Mesodermal cell (in vitro differentiated cells): ENCODE measurements around the gene DPH5.
A peak's percentile ranks its signal among the peaks of the same experiment; 100 is the strongest.
"Not testable (repeated sequence)": the region's sequence is repeated elsewhere in the genome, so short reads cannot be mapped to it uniquely, and the experiment has no call there.

Experiments
- H3K27ac ChIP-seq: 2 replicates; pipeline ENCODE4 v1.7.0; 2013; ENCODE audit warnings: mild to moderate bottlenecking, low read depth, low read length, moderate library complexity; ENCODE audit not compliant: severe bottlenecking
- H3K36me3 ChIP-seq: 2 replicates; pipeline ENCODE4 v1.7.1; 2013; ENCODE audit warnings: mild to moderate bottlenecking, low read length, moderate library complexity; ENCODE audit not compliant: control insufficient read depth, insufficient read depth
- H3K4me1 ChIP-seq: one replicate; pipeline ENCODE4 v1.7.1; 2013; ENCODE audit warnings: mild to moderate bottlenecking, low read length; ENCODE audit not compliant: insufficient read depth, control insufficient read depth, poor library complexity, severe bottlenecking
- H3K4me3 ChIP-seq: 2 replicates; pipeline ENCODE4 v1.7.0; 2013; ENCODE audit warnings: low read length, control low read depth, mild to moderate bottlenecking; ENCODE audit not compliant: insufficient read depth, poor library complexity, severe bottlenecking; ENCODE audit errors: extremely low read depth
- H3K9me3 ChIP-seq: 2 replicates; pipeline ENCODE4 v1.7.1; 2013; ENCODE audit warnings: mild to moderate bottlenecking, low read length, moderate library complexity; ENCODE audit not compliant: control insufficient read depth
- WGBS, 2 experiments: methylation state at CpG; one replicate each; pipeline ENCODE4 v1.1.5; 2013; ENCODE audit warnings: missing lambda C conversion rate in 2 of 2; ENCODE audit not compliant: insufficient coverage in 2 of 2; 5-methylcytosine and 5-hydroxymethylcytosine counted together

The DPH5 gene

GRCh38 chr1:101032129-101032528 is 6.5 kb upstream of the DPH5 start:
- H3K9me3 ChIP-seq, H3K4me3 ChIP-seq, H3K27ac ChIP-seq, H3K4me1 ChIP-seq, H3K36me3 ChIP-seq: not testable (repeated sequence)
- 88 to 100% methylated on average over 1 of the region's 2 CpGs for WGBS, 2 experiments

- Histone ChIP-seq H3K27ac (no peak overlapping the region), H3K9me3 (no peaks in the 10 kb centered on the region), H3K36me3 (no peaks in the 10 kb centered on the region), H3K4me1 (no peaks in the 10 kb centered on the region), H3K4me3 (no peak overlapping the region)
- 88 to 93% methylated on average over 2 to 3 of the region's 4 CpGs for WGBS, 2 experiments
Measured at GRCh38 chr1:101030881-101031280, 5.3 kb upstream of the DPH5 start.

- WGBS, 2 experiments, result no CpG with 5 or more reads among the region's 1 CpG
- no peak overlapping the region for H3K4me3 ChIP-seq
- no peaks in the 10 kb centered on the region for H3K36me3 ChIP-seq
- H3K27ac ChIP-seq, result no peak overlapping the region
- H3K9me3 ChIP-seq, result no peaks in the 10 kb centered on the region
- H3K4me1 ChIP-seq, result no peaks in the 10 kb centered on the region
Measured at GRCh38 chr1:101029184-101029583, 3.6 kb upstream of the DPH5 start.

GRCh38 chr1:101028466-101028865 is 2.9 kb upstream of the DPH5 start:
- Histone ChIP-seq H3K27ac (no peak overlapping the region), H3K9me3 (no peaks in the 10 kb centered on the region), H3K4me3 (no peak overlapping the region), H3K4me1 (no peaks in the 10 kb centered on the region), H3K36me3 (no peaks in the 10 kb centered on the region)
- no CpG with 5 or more reads among the region's 2 CpGs for WGBS, 2 experiments

GRCh38 chr1:101027194-101027772 is 1.7 kb upstream of the DPH5 start:
- Histone ChIP-seq H3K9me3 (no peaks in the 10 kb centered on the region), H3K36me3 (peaks cover 7% of the 10 kb centered on the region), H3K4me3 (no peak overlapping the region), H3K27ac (no peak overlapping the region), H3K4me1 (no peaks in the 10 kb centered on the region)
- WGBS, 2 experiments, result 96 to 100% methylated on average over 2 to 5 of the region's 6 CpGs

- H3K4me3 ChIP-seq, result peak overlapping the region; percentile 75
- H3K9me3 ChIP-seq, result no peaks in the 10 kb centered on the region
- 41 to 54% methylated on average over 4 of the region's 5 CpGs for WGBS, 2 experiments
- H3K27ac ChIP-seq, result peak overlapping the region; percentile 85
- H3K36me3 ChIP-seq, result peaks cover 8% of the 10 kb centered on the region
- no peaks in the 10 kb centered on the region for H3K4me1 ChIP-seq
Measured at GRCh38 chr1:101026430-101026788, 825 bp upstream of the DPH5 start.

GRCh38 chr1:101025283-101025656 is 314 bp downstream of the DPH5 start:
- H3K4me1 ChIP-seq, result no peaks in the 10 kb centered on the region
- no peaks in the 10 kb centered on the region for H3K9me3 ChIP-seq
- 2 to 3% methylated on average over 7 to 8 of the region's 9 CpGs for WGBS, 2 experiments
- H3K27ac ChIP-seq, result peak overlapping the region; percentile 85
- H3K4me3 ChIP-seq, result peak overlapping the region; percentile 75
- peaks cover 8% of the 10 kb centered on the region for H3K36me3 ChIP-seq

- H3K9me3 ChIP-seq, result no peaks in the 10 kb centered on the region
- 100% methylated on average over 1 of the region's 3 CpGs; no CpG with 5 or more reads in 1 of the 2 experiments for WGBS, 2 experiments
- H3K36me3 ChIP-seq, result peaks cover 13% of the 10 kb centered on the region
- H3K4me3 ChIP-seq, result no peak overlapping the region
- no peak overlapping the region for H3K27ac ChIP-seq
- H3K4me1 ChIP-seq, result no peaks in the 10 kb centered on the region
Measured at GRCh38 chr1:101022294-101022693, 3.3 kb downstream of the DPH5 start.

GRCh38 chr1:101017448-101017847 is 8.1 kb downstream of the DPH5 start:
- Histone ChIP-seq H3K9me3 (no peaks in the 10 kb centered on the region), H3K27ac (no peak overlapping the region), H3K4me1 (no peaks in the 10 kb centered on the region), H3K36me3 (peaks cover 26% of the 10 kb centered on the region), H3K4me3 (no peak overlapping the region)
- no CpG with 5 or more reads among the region's 1 CpG for WGBS, 2 experiments

- 67 to 100% methylated on average over 1 of the region's 1 CpG for WGBS, 2 experiments
- Histone ChIP-seq H3K36me3 (peaks cover 29% of the 10 kb centered on the region), H3K9me3 (no peaks in the 10 kb centered on the region), H3K27ac (no peak overlapping the region), H3K4me3 (no peak overlapping the region), H3K4me1 (no peaks in the 10 kb centered on the region)
Measured at GRCh38 chr1:101013776-101014175, 11.8 kb downstream of the DPH5 start.

GRCh38 chr1:101008229-101008834 is 17.3 kb downstream of the DPH5 start:
- no peak overlapping the region for H3K27ac ChIP-seq
- H3K36me3 ChIP-seq, result peaks cover 24% of the 10 kb centered on the region
- no peaks in the 10 kb centered on the region for H3K4me1 ChIP-seq
- no peak overlapping the region for H3K4me3 ChIP-seq
- WGBS, 2 experiments, result 88 to 100% methylated on average over 1 of the region's 3 CpGs
- no peaks in the 10 kb centered on the region for H3K9me3 ChIP-seq
